LNCAP (cell line): ENCODE data around the gene CLK3.

Source experiments
- TF ChIP-seq, protein P1 (sequence below): fragments of 450-650 bp; IDR thresholded peaks from 2 replicates; pipeline ENCODE4 v1.5.1; 2017; ENCODE audit warnings: mild to moderate bottlenecking

Gene CLK3

DNA sequence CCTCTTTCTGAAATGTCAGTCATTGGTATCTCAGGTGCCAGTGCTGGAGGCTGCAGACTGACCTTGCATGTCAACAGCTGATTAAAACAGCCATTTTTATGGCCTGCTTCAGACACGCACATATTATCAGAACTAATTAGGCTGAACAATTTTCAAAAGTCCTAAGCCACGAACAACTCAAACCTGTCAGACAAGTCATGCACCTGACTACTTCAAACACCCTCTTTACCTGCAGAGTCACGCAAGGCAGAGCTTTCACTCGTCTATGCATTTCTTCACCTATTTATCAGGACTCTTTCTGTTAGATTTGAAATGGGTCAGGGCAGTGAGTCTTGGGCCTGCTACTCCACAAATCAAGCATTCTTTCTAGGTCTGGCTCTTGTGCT is 26.7 kb downstream of the CLK3 start:
- TF ChIP-seq, protein P1, sequence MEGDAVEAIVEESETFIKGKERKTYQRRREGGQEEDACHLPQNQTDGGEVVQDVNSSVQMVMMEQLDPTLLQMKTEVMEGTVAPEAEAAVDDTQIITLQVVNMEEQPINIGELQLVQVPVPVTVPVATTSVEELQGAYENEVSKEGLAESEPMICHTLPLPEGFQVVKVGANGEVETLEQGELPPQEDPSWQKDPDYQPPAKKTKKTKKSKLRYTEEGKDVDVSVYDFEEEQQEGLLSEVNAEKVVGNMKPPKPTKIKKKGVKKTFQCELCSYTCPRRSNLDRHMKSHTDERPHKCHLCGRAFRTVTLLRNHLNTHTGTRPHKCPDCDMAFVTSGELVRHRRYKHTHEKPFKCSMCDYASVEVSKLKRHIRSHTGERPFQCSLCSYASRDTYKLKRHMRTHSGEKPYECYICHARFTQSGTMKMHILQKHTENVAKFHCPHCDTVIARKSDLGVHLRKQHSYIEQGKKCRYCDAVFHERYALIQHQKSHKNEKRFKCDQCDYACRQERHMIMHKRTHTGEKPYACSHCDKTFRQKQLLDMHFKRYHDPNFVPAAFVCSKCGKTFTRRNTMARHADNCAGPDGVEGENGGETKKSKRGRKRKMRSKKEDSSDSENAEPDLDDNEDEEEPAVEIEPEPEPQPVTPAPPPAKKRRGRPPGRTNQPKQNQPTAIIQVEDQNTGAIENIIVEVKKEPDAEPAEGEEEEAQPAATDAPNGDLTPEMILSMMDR = no peak

GRCh38 chr15:74642734-74643664 is 27.4 kb downstream of the CLK3 start:
- TF ChIP-seq, protein P1 = no peak

DNA sequence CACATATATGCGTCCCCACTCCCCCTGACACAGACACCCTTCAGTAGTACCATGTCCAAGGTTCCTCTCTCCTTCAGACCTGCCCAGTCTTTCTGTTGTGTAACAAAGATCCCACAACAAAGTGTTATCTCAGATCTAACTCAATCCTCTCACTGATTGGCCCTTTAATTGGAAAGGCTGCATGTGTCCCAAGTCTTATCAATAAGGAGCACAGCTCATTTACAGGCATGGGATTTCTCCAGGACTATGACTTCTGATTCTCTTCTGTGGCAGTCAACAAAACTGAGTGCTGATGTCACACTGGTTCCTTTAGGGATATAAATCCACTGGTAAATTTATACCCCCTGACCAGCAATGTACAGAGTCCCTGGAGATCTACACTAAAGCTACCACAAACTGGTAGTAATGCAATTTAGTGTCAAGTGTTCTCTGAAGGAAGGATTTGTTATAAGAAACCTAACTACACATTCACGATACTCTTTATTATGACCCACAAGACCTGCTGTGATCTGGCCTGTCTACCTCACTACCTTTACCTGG is 28.1 kb downstream of the CLK3 start:
- TF ChIP-seq, protein P1 = no peak

GRCh38 chr15:74646480-74646879 is 30.8 kb downstream of the CLK3 start:
- TF ChIP-seq, protein P1 = no peak

DNA sequence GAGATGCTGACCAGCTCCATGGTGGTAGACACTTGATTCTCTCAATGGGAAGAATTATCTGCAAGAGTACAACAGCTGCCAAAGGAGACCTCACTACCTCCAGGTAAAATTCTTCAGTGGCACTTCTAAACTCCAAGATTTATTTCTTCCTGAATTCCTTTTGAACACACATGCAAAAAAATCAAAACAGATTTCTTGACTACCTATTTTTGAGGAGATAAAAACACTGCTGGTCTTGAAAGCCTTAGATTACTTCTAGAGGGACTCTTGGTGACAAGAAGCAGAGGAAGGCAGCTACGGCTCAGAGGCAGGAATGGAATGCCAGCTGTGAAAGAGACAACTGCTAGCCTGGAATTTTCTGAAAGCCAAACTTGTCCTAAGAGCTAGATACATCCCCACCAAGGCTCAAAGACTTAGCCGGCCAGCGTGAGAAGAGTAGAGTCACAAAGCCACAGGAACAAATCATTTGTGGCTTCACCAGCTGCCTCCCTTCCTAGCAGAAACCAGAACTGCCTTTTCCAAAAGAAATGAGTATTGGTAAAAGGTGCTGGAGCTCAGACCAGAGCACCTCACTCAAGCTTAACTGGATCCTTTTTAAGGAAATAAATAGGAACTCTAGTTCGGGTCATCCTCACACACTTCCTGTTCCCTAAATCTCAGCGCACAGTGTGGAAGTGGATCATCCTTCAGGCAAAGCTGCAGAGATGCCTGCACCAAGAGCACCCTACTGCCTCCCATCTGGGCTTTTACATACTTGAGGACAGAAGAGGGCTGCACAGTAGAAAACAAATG is 32.6 kb downstream of the CLK3 start:
- TF ChIP-seq, protein P1 = no peak

- TF ChIP-seq, protein P1 = no peak
These were observed 35.7 kb downstream of the CLK3 start for GRCh38 chr15:74651242-74651741.

- TF ChIP-seq, protein P1 = no peak
These were observed 37.9 kb downstream of the CLK3 start for GRCh38 chr15:74653426-74654102.
